Activated T-cell treated with anti-CD3 and anti-CD28 coated beads, Interleukin-2, amount 50 U/mL, for 72 hours (primary cell): ENCODE results near the gene COL12A1. TPM values are rescaled to one million over a fixed set of nuclear protein-coding genes. Genes with fewer than 3 reads are reported as not detected.
A peak's percentile ranks its signal among the peaks of the same experiment; 100 is the strongest.

Experiments
- ATAC-seq, 2 donors: fragments of 150-1000 bp; cut with Tn5 transposase; replicated peaks in 1 of 2; 2 replicates each; pipeline ENCODE4 v1.10.0; 2021; ENCODE audit warnings: moderate library complexity in 2 of 2, mild to moderate bottlenecking in 1 of 2
- DNase-seq, 2 donors: peaks; one replicate each; pipeline ENCODE4 v3.0.0; 2021 to 2022; ENCODE audit warnings: mixed read lengths in 1 of 2
- H3K27ac Mint-ChIP-seq: one replicate; pipeline ENCODE4 v1.8.0; 2022; ENCODE audit warnings: mild to moderate bottlenecking, moderate library complexity, mixed read lengths
- H3K27me3 Mint-ChIP-seq: one replicate; pipeline ENCODE4 v1.8.0; 2022; ENCODE audit warnings: low read depth, mixed read lengths
- H3K36me3 Mint-ChIP-seq, 2 donors: one replicate each; pipeline ENCODE4 v1.8.0; 2022; ENCODE audit warnings: mixed read lengths in 2 of 2, mild to moderate bottlenecking in 1 of 2; ENCODE audit not compliant: insufficient read depth in 2 of 2
- H3K4me1 Mint-ChIP-seq: one replicate; pipeline ENCODE4 v1.8.0; 2022; ENCODE audit warnings: low read depth, mixed read lengths
- H3K4me3 Mint-ChIP-seq, 2 donors: one replicate each; pipeline ENCODE4 v1.8.0; 2022; ENCODE audit warnings: mild to moderate bottlenecking in 2 of 2, mixed read lengths in 2 of 2, moderate library complexity in 2 of 2
- H3K9me3 Mint-ChIP-seq, 2 donors: one replicate each; pipeline ENCODE4 v1.8.0; 2022; ENCODE audit warnings: mixed read lengths in 2 of 2
- total RNA-seq, 2 donors: library from RNA; stranded (reverse); gene quantifications; one replicate each; pipeline ENCODE4 v1.2.3, GENCODE V29; 2022

The COL12A1 gene
- total RNA-seq, 2 donors from 2014 or later: not detected

DNA sequence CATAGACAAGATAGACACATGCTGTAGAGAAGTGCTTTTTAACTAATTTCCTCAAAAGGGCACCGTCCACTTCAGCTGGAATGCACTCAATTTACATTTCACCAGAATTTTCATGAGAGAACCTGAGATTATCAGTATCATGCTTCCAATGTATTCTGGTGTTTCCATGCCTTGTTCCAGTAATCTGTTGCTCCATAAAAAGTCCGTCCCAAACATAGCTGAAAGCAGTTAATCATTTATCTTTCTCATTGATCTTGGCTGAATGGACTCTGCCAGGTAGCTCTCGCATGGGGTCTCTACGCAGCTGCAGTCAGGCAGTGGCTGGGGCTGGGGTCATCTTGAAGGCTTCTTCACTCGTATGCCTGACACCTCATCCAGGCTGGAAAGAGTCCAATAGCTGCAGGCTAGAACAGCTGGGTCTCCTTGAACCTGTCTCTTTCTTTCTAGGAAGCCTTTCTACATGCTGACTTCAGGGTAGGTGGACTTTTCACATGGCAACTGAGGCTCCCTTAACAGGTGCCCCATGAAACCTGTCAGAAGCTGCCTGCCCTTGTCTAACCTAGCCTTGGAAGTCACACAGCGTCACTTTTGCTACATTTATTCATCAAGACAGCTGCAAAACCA, 18.6 kb upstream of the COL12A1 start:
- no peak for ATAC-seq
- DNase-seq: no peak
- H3K9me3 Mint-ChIP-seq: no peaks in the 10 kb centered on the region
- no peak overlapping the region for H3K27ac Mint-ChIP-seq
- no peak overlapping the region for H3K4me3 Mint-ChIP-seq
- H3K27me3 Mint-ChIP-seq: peaks cover 29% of the 10 kb centered on the region
- no peaks in the 10 kb centered on the region for H3K36me3 Mint-ChIP-seq
- H3K4me1 Mint-ChIP-seq: no peaks in the 10 kb centered on the region

DNA sequence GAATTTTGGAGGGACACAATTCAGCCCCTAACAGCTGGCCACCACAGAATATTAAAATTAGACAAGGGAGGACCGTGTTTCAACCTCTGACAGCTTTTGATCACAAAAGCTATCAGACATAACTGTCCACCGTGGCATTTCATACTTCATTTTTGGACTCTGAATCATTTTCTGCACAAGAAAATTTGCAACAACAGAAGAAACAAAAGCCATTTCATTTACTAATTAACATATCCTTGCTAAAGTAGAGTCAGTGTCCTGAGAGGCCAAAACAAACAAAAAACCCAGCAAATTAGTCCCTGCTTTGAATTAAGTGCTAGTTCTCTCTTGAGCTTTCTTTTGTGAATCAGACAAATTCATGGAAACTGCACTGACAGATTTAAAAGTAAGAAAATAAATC, 17.6 kb upstream of the COL12A1 start:
- Mint-ChIP-seq H3K4me3 (no peak overlapping the region), H3K27me3 (peaks cover 36% of the 10 kb centered on the region), H3K9me3 (no peaks in the 10 kb centered on the region), H3K27ac (no peak overlapping the region), H3K36me3 (no peaks in the 10 kb centered on the region), H3K4me1 (no peaks in the 10 kb centered on the region)
- no peak for ATAC-seq
- DNase-seq: no peak

DNA sequence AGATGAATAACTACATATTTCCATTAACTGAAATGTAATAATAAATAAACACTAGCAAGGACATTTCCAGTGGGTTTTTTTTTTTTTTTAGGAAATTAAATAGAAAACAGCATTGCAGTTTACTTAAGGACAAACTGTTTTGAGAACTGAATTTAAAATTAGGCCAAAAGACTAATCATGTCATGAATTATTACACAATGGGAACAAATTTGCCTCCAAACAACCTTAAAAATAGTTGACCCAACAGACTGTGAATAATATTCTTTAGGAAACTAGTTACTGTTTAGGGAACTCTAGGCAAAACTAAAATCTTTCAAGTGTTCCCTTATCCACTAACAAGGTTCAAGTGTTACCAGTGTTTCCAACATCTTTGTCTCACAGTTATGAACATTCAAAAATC, 16.4 kb upstream of the COL12A1 start:
- Mint-ChIP-seq H3K27ac (no peak overlapping the region), H3K9me3 (no peaks in the 10 kb centered on the region), H3K4me1 (peaks cover 5% of the 10 kb centered on the region), H3K4me3 (no peak overlapping the region), H3K36me3 (no peaks in the 10 kb centered on the region), H3K27me3 (peaks cover 48% of the 10 kb centered on the region)
- ATAC-seq: no peak
- no peak for DNase-seq

GRCh38 chr6:75221116-75221515, 15.3 kb upstream of the COL12A1 start:
- peaks cover 8% of the 10 kb centered on the region for H3K4me1 Mint-ChIP-seq
- H3K36me3 Mint-ChIP-seq: no peaks in the 10 kb centered on the region
- no peak for DNase-seq
- no peak overlapping the region for H3K4me3 Mint-ChIP-seq
- H3K27ac Mint-ChIP-seq: no peak overlapping the region
- no peaks in the 10 kb centered on the region for H3K9me3 Mint-ChIP-seq
- H3K27me3 Mint-ChIP-seq: peaks cover 59% of the 10 kb centered on the region
- no peak for ATAC-seq

DNA sequence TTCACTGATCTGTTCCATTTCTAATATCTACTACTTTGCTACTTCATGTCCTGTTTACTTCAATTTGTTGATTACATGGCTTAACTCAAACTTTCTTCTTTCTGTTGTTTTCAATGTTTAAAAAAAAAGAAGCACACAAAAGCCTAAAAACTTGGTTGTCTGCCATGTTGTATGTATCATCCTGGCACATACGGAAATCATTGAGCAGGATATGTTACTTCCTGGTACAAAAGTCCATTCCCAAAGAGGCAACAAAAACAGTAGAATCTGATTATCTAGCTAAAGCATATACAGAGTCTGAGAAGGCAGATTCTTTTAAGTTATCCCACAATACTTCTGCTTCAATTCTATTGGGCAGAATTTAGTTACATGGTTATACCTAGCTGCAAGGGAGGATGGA, 14.5 kb upstream of the COL12A1 start:
- ATAC-seq: no peak
- Mint-ChIP-seq H3K4me3 (no peak overlapping the region), H3K27me3 (peaks cover 66% of the 10 kb centered on the region), H3K36me3 (no peaks in the 10 kb centered on the region), H3K4me1 (peaks cover 8% of the 10 kb centered on the region), H3K27ac (no peak overlapping the region), H3K9me3 (no peaks in the 10 kb centered on the region)
- no peak for DNase-seq

DNA sequence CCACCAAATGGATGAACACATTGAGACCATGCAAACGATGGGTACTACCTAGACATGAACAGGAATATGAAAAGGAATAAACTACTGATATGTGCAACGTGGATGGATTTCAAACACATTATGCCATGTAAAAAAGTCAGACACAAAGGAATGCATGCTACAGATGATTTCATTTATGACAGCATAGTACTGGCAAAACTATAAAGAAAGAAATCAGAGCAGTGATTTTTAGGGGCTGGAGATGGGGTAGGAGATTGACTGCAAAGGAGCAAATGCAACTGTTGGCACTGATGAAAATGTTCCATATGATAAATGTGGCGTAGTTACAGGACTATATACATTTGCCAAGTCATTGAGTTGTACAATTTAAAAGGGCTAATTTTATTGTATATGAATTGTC, 13.4 kb upstream of the COL12A1 start:
- no peak overlapping the region for H3K27ac Mint-ChIP-seq
- H3K27me3 Mint-ChIP-seq: peaks cover 61% of the 10 kb centered on the region
- ATAC-seq (no peak), DNase-seq (no peak)
- no peak overlapping the region for H3K4me3 Mint-ChIP-seq
- no peaks in the 10 kb centered on the region for H3K36me3 Mint-ChIP-seq
- H3K9me3 Mint-ChIP-seq: no peaks in the 10 kb centered on the region
- peaks cover 8% of the 10 kb centered on the region for H3K4me1 Mint-ChIP-seq

DNA sequence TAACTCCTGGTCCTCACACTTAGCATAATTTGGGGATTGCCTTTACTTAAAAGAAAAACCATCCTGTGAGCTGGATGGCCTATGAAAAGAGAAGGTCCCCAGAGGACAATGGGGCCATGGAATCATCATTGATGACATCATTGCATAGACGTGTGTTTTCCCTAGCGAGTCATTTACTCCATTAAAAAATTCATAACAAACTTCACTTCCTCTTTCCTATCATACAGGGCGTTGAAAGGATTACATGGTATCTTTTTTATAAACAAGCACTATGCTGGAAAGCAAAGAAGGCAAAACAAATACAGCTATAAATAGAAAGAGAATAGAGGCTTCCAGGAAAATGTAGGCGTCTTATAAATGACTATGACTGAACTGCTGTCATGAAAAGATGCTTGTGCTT, 11.3 kb upstream of the COL12A1 start:
- H3K9me3 Mint-ChIP-seq: no peaks in the 10 kb centered on the region
- H3K27ac Mint-ChIP-seq: peak overlapping the region; percentile 94
- ATAC-seq (peak; percentile 24 to 54), DNase-seq (no peak)
- no peaks in the 10 kb centered on the region for H3K36me3 Mint-ChIP-seq
- peaks cover 8% of the 10 kb centered on the region for H3K4me1 Mint-ChIP-seq
- peaks cover 50% of the 10 kb centered on the region for H3K27me3 Mint-ChIP-seq
- H3K4me3 Mint-ChIP-seq: peak overlapping the region in 1 of 2 donors; percentile 61

DNA sequence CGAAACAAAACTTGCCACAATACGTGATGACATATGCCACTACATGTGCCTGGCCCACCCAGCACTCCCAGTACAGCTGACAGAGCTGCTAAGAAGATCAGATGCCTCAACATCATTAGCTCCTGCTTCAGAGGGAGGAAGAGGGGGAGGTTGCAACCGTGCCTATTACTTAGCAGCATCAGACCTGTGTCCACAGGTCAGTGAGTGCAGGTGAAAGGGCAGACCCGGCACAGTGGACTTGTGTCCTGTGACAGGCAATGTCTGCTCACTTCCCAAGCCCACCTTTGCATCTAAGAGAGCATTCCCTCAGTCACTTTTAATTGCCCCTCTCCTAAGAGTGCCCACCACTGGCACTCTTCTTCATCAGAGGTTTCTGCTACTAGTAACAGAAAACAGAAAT, 9.4 kb upstream of the COL12A1 start:
- H3K4me3 Mint-ChIP-seq: no peak overlapping the region
- no peaks in the 10 kb centered on the region for H3K9me3 Mint-ChIP-seq
- peaks cover 8% of the 10 kb centered on the region for H3K4me1 Mint-ChIP-seq
- no peak for DNase-seq
- H3K36me3 Mint-ChIP-seq: no peaks in the 10 kb centered on the region
- ATAC-seq: no peak
- H3K27me3 Mint-ChIP-seq: peaks cover 68% of the 10 kb centered on the region
- H3K27ac Mint-ChIP-seq: no peak overlapping the region

- Mint-ChIP-seq H3K27me3 (peaks cover 70% of the 10 kb centered on the region), H3K4me3 (no peak overlapping the region), H3K4me1 (peaks cover 13% of the 10 kb centered on the region), H3K36me3 (no peaks in the 10 kb centered on the region), H3K27ac (no peak overlapping the region), H3K9me3 (no peaks in the 10 kb centered on the region)
- ATAC-seq (peak in 1 of 2 donors; percentile 25), DNase-seq (peak; percentile 12)
Measured at GRCh38 chr6:75213732-75214131, 7.9 kb upstream of the COL12A1 start.

- H3K9me3 Mint-ChIP-seq: no peaks in the 10 kb centered on the region
- no peak overlapping the region for H3K27ac Mint-ChIP-seq
- peaks cover 19% of the 10 kb centered on the region for H3K4me1 Mint-ChIP-seq
- H3K4me3 Mint-ChIP-seq: no peak overlapping the region
- no peaks in the 10 kb centered on the region for H3K36me3 Mint-ChIP-seq
- H3K27me3 Mint-ChIP-seq: peaks cover 73% of the 10 kb centered on the region
- no peak for DNase-seq
- no peak for ATAC-seq
Measured at GRCh38 chr6:75213112-75213511, 7.3 kb upstream of the COL12A1 start.

- no peak overlapping the region for H3K27ac Mint-ChIP-seq
- peaks cover 21% of the 10 kb centered on the region for H3K4me1 Mint-ChIP-seq
- ATAC-seq: no peak
- no peak for DNase-seq
- no peak overlapping the region for H3K4me3 Mint-ChIP-seq
- no peaks in the 10 kb centered on the region for H3K36me3 Mint-ChIP-seq
- H3K27me3 Mint-ChIP-seq: peaks cover 73% of the 10 kb centered on the region
- no peaks in the 10 kb centered on the region for H3K9me3 Mint-ChIP-seq
Measured at GRCh38 chr6:75211920-75212590, 6.2 kb upstream of the COL12A1 start.

DNA sequence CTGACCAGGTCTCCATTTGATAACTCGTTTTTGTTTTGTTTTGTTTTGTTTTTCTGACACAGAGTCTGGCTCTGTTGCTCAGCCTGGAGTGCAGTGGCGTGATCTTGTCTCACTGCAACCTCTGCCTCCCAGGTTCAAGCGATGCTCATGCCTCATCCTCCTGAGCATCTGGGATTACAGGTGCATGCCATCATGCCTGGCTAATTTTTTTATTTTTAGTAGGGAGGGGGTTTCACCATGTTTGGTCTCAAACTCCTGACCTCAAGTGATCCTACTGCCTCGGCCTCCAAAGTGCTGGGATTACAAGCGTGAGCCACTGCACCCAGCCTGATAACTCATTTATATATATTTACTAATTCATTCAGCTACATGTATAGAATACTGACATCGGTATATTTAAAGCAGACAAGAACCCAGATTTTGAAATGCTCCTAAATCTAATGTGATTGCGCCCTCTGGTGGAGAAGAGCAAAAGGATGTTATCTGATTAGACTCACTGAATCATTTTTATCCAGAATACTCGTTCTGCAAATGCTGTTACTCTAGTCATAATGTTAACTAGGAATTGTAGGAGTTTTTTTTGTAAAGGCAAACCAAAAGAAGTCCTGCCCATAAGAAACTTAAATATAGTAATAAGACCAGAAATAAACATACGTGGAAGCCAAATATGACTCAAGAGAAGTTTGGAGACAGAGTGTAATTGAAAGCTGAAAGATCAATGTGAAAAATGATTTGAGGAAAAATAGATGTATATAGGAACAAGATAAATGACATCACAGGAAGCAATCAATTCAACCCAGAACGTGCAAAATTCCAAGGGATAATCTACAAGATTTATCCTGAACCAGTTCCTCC, 5.3 kb upstream of the COL12A1 start:
- H3K27ac Mint-ChIP-seq: peak overlapping the region; percentile 91
- peaks cover 73% of the 10 kb centered on the region for H3K27me3 Mint-ChIP-seq
- H3K9me3 Mint-ChIP-seq: no peaks in the 10 kb centered on the region
- H3K4me1 Mint-ChIP-seq: peaks cover 30% of the 10 kb centered on the region
- no peaks in the 10 kb centered on the region for H3K36me3 Mint-ChIP-seq
- H3K4me3 Mint-ChIP-seq: no peak overlapping the region
- DNase-seq (peak; percentile 51 to 63), ATAC-seq (no peak)

DNA sequence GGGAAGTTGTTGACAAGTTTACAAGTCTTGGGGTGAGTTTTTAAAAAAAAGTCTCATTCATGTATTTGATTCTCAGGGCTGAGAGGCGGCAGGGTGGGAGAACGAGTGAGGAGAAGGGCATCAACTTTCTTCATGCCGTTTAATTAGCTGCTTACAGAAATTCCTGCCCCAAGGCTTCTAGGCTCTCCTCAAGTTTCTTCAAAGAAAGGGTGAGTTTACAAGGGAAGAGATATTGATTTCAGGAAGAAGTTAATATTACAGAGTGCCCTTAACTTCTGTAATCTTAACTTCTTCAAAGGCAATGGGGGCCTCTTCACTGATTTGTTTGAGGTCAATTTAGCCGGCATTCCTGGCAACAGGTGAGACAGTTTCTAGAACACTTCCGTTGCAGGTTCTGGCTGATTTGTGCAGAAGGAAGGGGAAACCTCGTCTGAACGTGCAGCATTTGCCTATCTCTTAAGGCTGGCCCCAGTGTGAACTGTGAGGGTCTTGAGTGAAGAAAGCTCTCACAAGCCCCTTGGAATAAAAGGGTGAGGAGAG, 3.4 kb upstream of the COL12A1 start:
- Mint-ChIP-seq H3K4me1 (peaks cover 49% of the 10 kb centered on the region), H3K27me3 (peaks cover 85% of the 10 kb centered on the region), H3K4me3 (peak overlapping the region in 1 of 2 donors; percentile 39), H3K9me3 (no peaks in the 10 kb centered on the region), H3K27ac (no peak overlapping the region), H3K36me3 (peaks cover 0 to 1% of the 10 kb centered on the region in 2 donors)
- DNase-seq: no peak
- no peak for ATAC-seq
